HG02588 (cell line): ENCODE results near the gene IRX3.

Source experiments
- ATAC-seq: cut with Tn5 transposase; IDR thresholded peaks from one replicate; pipeline ENCODE4 v1.9.1; 2021; ENCODE audit warnings: mild to moderate bottlenecking, moderate library complexity; ENCODE audit not compliant: unreplicated experiment

The IRX3 gene

GRCh38 chr16:54286366-54287130 is at the start of gene IRX3:
TSS of gene IRX3 (minus strand) at chr16:54286787. CDS start at chr16:54286050, 737 bp downstream.
- ATAC-seq, result no peak

GRCh38 chr16:54335230-54335629 is 48.6 kb upstream of the IRX3 start:
- no peak for ATAC-seq

- ATAC-seq, result no peak
These were observed 47.6 kb upstream of the IRX3 start for GRCh38 chr16:54334208-54334607.

- no peak for ATAC-seq
These were observed 44.8 kb upstream of the IRX3 start for GRCh38 chr16:54331241-54332002.

GRCh38 chr16:54327609-54328008 is 41.0 kb upstream of the IRX3 start:
- no peak for ATAC-seq

GRCh38 chr16:54326266-54326662 is 39.7 kb upstream of the IRX3 start:
- no peak for ATAC-seq

- no peak for ATAC-seq
These were observed 39.2 kb upstream of the IRX3 start for GRCh38 chr16:54325616-54326265.

GRCh38 chr16:54324716-54325115 is 38.1 kb upstream of the IRX3 start:
- no peak for ATAC-seq

GRCh38 chr16:54320697-54321340 is 34.2 kb upstream of the IRX3 start:
- ATAC-seq, result no peak

- no peak for ATAC-seq
These were observed 32.4 kb upstream of the IRX3 start for GRCh38 chr16:54318941-54319340.

- ATAC-seq, result no peak
These were observed 30.6 kb upstream of the IRX3 start for GRCh38 chr16:54317101-54317611.

- ATAC-seq, result no peak
These were observed 29.7 kb upstream of the IRX3 start for GRCh38 chr16:54316095-54316889.

- ATAC-seq, result no peak
These were observed 27.2 kb upstream of the IRX3 start for GRCh38 chr16:54313789-54314188.

GRCh38 chr16:54312502-54312991 is 26.0 kb upstream of the IRX3 start:
- ATAC-seq, result no peak

GRCh38 chr16:54309341-54309740 is 22.8 kb upstream of the IRX3 start:
- no peak for ATAC-seq

GRCh38 chr16:54305080-54305479 is 18.5 kb upstream of the IRX3 start:
- ATAC-seq, result no peak

- ATAC-seq, result no peak
These were observed 17.0 kb upstream of the IRX3 start for GRCh38 chr16:54303613-54304012.

- ATAC-seq, result no peak
These were observed 10.6 kb upstream of the IRX3 start for GRCh38 chr16:54297154-54297553.

- ATAC-seq, result no peak
These were observed 10.0 kb upstream of the IRX3 start for GRCh38 chr16:54296543-54296942.
